NCI-H526 (cell line): Measurements from ENCODE around the gene PUM2.
"Not testable (repeated sequence)": the region's sequence is repeated elsewhere in the genome, so short reads cannot be mapped to it uniquely, and the experiment has no call there.

ENCODE experiments used
- DNase-seq, 2 experiments: peaks; one replicate each; lab custom pipeline; 2025; lab: John Stamatoyannopoulos, UW

The PUM2 gene

DNA sequence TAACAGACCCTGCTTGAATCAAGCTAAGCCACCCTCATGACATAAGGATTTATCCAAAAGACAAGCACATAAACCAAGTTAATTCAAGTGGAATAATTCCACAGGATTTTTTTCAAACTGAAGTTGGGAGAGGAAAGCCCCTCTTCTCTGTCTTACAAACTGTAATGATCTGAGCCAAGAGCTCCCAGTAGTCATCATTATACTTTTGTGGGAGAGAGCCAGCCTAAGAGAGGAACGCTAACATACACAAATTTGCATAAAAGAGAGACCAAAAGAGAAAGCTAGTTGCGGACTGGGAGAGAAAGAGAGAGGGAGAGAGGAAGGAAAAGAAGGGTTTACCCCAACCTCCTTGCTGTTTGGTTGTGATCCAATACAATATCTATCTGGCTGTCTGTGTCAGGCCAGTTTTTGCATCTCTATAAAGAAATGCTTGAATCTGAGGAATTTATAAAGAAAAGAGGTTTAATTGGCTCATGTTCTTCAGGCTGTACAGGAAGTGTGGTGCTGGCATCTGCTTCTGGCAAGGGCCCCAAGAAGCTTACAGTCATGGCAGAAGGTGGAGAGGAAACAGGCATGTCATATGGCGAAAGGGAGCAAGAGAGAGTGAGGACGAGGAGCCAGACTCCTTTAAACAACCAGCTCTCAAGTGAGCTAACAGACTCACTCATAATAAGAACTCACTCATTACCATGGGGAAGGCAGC, 20.8 kb upstream of the PUM2 start:
- DNase-seq, result no peak

DNA sequence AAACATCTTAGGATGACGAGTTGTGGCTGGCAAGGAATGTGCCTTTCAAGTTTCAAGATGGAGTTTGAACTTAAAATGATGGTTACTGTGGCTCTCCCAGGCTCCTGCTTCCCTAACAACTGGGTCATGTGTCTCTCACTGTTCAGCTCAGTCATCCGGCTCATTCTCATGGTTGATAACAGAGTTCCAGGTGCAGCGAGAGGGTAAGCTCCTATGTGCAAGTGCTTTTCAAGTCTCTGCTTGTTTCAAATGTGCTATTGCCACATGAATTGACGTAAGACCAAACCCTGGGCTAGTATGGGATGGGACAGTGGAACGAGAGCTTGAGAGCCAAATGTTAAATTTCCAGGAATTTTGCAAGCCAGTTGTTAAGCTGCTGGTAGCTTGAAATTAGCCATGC, 19.5 kb upstream of the PUM2 start:
- no peak for DNase-seq

DNA sequence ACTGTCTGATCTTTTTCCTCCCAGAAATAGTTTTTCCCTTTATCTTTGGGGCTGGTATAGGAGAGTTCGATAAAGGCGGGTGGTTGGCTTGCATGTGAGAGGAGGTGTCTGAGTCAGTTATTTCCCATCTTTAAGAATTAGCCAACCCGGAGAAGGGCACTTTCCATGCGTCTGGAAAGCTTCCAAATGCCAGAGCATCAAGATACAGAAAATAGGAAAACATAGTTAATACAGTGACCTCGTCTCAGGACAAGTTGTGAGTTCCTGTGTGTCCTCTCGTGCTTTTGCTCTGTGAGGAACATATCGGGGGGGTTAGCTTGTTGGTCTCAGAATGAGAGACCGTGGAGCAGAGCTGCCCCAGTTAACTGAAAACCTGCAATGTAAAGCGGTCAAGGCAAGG, 18.7 kb upstream of the PUM2 start:
- no peak for DNase-seq

DNA sequence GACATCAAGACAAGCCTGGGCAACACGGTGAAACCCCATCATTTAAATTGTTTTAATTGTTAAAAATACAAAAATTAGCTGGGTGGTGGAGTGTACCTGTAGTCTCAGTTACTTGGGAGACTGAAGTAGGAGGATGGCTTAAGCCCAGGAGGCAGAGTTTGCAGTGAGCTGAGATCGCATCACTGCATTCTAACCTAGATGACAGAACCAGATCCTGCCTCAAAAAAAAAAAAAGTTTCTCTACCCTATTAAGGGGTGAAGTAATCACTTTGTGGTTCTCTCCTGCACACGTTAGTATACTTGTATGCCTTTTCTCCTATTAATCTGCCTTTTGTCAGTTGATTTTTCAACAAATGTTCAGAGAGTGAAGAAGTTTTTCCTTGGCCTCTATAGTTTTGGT, 18.1 kb upstream of the PUM2 start:
- no peak for DNase-seq

DNA sequence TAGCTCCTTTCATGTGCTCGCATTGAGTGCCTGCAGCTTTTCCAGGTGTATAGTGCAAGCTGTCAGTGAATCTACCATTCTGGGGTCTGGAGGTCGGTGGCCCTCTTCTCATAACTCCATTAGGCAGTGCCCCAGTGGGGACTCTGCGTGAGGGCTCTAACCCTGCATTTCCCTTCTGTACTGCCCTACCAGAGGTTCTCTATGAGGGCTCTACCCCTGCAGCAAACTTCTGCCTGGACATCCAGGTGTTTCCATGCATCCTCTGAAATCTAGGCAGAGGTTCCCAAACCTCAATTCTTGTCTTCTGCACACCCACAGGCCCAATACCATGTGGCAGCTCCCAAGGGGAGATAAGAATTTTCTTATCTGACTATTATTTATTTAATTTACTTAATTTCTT, 17.3 kb upstream of the PUM2 start:
- not testable (repeated sequence) for DNase-seq

DNA sequence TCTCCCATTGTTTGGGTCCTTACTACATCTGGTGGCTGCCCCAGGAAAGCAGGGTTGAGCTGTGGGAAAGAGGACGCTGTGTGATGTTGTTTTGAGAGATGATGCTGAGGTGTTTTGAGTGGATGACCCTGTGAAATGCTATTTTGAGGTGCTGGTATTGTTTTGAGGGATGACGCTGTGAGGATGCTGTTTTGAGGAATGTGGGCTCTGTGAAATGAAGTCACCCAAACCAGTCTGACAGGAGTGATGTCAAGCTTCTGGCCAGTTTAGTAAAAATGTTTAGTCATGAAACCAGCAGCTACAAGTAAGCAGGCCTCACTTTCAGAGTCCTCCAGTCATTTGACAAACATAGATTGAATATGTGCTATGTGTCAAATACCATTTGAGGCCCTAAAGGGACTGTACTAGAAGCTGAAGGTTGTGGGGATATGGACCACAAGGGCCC, 16.1 kb upstream of the PUM2 start:
- DNase-seq, result no peak

DNA sequence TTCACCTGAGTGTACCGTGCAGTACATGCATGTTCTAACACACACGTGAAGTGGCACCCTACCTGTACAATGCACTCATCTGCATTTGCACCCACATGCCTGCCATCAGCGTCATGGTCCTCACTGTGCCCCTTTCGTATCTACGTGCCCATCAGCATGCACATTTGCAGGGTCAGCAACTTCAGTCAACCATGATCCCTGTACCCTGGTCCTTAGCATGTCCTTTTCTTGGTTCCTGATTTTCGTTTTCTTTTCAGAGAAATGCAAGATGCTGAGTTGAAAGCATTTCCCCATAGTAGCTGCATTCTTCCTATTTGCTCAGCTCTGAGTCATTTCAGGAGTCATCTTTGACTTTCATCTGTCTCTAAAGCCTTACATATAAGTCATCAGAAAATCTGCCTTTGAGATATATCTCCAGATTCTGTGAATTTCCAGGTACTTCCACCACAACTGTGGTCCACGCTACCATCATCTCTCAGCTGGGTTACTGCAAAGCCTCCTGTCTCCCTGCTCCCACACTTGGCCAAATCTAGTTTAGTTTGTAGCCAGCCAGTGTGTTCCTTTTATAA, 14.7 kb upstream of the PUM2 start:
- no peak for DNase-seq

DNA sequence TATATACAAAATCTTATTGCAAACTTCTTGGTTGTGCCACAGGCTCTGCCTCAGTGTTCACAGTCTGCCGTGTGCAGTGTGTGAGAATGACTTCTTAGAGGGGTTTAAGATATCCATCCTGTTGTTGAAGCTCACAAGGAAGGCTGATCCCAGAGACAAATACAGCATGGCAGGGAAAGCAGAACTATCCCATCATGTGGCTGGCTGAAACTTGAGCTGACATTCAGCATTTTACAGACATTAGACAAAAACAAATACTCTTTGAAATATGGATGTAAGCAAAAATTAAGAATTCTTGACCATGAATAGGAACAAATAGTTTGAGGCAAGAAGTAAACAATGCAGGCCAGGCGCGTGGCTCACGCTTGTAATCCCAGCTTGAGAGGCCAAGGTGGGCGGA, 12.9 kb upstream of the PUM2 start:
- DNase-seq, result no peak

DNA sequence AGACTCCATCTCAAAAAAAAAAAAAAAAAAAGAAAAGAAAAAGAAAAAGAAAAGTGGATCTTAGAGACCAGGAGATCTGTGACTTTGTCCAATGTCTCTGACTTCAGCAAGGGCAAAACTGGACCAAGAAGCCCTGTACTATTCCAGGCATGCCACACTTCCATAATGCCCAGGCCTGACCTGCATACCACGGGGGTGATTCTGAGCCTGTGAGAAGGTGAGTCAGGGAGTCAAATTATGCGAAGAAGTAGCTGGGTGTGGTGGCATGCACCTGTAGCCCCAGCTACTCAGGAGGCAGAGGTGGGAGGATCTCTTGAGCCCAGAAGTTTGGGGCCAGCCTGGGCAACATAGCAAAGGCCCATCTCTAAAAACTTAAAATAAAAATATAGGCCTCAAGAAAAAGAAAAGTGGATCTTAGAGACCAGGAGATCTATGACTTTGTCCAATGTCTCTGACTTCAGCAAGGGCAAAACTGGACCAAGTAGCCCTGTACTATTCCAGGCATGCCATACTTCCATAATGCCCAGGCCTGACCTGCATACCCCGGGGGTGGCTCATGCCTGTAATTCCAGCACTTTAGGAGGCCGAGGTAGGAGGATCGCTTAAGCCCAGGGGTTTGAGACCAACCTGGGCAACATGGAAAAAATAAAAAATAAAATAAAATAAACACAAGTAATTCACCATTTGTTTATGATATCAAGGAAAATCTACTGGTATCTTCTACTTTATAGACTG, 12.2 kb upstream of the PUM2 start:
- DNase-seq, result no peak

DNA sequence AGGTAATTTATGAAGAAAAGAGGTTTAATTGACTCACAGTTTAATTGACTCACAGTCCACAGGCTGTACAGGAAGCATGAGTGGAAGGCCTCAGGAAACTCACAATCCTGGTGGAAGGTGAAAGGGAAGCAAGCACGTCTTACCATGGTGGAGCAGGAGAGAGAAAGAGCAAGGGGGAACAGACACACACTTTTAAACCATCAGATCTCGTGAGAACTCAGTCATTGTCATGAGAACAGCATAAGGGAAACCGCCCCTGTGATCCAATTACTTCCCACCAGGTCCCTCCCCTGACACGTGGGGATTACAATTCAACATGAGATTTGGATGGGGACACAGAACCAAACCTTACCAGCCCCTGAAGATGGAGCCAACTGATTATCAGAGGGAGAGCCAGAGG, 11.2 kb upstream of the PUM2 start:
- no peak for DNase-seq

DNA sequence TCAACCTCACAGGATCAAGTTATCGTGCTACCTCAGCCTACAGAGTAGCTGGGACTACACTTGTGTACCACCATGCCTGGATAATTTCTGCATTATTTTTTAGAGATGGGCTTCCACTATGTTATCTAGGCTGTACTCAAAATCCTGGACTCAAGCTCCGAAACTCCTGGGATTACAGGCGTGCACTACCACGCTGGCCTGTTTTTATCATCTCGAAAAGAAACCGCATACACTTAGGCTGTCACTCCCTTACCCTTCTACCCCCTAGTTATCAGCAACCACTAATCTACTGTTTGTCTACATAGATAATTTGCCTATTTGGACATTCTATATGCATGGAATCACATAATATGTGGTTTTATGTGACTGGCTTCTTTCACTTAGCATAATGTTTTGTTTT, 8.5 kb upstream of the PUM2 start:
- peak; percentile 77 to 81 for DNase-seq

DNA sequence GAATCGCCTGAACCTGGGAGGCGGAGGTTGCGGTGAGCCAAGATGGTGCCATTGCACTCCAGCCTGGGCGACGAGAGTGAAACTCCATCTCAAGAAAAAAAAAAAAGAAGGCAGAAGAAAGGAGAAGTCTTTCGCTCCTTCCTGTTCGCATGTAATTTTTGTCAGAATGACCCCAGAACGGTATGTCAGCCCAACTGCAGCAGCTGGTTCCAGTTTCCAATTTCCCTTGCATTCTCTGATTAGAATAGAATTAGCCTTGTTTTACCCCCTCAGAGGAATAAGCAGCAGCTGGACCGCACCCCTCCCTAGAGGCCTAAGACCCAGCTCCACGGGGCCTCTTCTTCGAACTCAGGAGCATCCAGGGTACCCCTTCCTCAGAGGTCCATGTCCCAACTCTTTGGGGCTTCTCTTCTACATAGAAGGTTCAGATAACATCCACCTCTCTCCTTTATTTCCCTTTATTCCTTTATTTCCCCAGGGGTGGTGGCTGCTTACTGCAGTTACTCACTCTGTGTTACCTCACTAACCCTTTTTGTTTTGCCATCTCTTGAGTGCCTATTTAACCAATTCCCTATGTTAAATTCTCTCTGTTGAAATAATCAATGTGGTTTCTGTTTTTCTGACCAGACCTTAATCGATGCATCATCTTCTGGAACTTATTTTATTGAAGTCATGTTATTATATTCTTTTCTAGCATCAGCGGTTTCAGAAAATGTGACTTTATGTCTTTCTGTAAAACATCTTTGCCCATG, 7.2 kb upstream of the PUM2 start:
- no peak for DNase-seq

DNA sequence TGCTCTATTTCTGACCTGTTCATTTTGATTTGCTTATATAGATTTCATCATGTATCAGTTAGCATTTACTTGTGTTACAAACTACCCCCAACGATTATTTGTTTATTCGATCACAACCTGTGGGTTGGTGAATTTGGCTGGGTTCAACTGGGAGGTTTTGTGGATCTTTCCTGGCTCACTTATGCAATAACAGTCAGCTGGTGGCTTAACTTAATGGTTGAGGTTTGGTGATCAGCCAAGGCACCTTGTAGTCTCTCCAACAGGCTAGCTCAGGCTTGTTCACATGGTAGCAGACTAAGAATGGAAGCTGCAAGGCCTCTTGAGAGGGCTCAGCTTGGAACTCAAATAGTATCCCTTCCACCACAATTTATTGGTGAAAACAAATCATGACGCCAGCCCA, 5.4 kb upstream of the PUM2 start:
- no peak for DNase-seq

DNA sequence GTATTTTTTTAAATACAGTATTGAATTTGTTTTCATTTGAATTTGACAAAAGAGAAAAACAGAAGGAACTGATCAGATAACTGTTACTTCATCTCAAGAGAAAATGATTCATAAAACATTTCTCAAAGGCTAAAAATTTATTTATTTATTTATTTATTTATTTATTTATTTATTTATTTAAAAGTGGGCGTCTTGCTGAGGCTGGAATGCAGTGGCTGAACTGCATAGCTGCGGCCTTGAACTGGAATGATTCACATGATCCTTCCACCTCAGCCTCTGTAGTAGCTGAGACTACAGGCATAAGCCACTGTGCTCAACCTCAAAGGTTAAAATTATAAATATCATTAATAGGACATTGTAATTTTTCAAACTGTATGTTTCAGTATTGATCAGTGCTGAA, 4.5 kb upstream of the PUM2 start:
- no peak for DNase-seq

DNA sequence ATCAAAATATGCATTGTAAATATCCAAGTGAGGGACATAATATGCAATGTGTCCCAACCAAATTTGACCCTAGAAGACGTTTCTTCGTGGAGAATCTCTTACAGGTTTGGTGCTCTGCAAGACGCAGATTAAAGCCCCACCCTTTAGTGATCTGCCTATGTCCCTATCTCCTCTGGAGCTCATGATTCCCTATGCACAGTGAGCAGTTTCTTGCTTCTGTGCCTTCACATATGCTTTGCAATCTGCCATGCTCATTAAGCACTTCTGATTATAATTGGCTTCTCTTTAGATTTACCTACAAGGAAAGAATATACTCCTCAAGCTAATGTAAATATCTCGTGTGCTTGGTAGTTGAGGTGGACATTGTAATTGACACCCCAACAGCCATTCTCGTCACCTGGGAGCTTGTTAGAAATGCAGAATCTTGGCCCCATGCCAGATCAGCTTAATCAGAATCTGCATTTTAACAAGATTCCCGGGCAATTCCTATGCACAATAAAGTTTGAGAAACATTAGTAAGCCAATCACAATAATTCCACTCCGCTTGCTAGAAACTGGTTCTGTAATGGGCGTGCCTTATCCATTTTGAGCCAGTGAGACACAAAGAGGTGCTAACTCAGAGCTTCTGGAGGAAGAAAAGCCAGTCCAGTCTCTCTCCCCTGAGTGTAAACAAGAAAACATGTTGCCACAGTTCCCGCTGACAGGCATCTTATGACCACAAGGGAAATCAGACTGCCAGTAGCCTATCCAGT, 2.8 kb upstream of the PUM2 start:
- DNase-seq, result peak in 1 of 2 experiments; percentile 15

DNA sequence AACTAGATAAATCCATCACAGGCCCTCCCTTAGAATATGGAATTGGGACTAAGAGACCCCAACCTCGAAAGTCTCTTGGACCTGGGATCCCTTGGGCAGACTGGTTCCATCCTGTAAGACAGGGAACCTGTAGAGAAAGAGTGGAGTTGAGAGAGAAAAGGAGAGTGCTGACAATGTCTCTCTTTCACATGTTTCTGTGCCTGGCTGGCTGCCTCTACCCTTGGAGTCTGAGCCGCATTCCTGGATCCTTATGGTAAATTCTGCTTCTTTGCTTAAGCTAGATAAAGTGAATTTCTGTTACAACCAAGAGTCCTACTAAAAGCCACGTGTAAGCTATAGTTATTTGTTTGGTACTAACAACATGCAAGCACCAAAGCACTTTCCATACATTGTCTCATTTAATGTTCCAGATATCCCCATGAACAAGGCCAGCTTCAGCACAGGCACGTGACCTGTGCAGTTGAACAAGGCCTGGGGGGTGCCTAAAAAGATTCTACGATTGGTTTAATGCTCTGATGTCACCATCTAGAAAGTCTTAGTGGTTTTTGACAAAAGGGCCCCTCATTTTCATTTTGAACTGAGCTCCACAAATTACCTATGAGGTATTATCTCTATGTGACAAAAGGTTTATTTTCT, 2.1 kb upstream of the PUM2 start:
- no peak for DNase-seq

DNA sequence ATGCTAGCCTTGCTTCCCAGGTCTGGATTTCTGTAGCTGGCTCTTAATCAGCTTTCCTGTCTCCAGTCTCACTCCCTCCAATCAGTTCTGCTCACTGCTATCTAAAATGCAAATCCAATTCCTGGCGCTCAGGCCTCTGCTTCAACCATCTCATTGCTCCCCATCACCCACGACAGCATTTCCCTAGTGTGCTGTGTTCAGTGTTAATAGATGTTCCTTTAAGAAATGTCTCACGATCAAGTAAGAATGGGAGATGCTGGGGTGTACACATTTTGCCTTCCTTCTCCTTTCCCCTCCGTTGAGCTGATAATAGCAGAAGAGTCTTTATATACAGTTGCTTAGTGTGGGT, 1.6 kb upstream of the PUM2 start:
- DNase-seq, result peak in 1 of 2 experiments; percentile 51

DNA sequence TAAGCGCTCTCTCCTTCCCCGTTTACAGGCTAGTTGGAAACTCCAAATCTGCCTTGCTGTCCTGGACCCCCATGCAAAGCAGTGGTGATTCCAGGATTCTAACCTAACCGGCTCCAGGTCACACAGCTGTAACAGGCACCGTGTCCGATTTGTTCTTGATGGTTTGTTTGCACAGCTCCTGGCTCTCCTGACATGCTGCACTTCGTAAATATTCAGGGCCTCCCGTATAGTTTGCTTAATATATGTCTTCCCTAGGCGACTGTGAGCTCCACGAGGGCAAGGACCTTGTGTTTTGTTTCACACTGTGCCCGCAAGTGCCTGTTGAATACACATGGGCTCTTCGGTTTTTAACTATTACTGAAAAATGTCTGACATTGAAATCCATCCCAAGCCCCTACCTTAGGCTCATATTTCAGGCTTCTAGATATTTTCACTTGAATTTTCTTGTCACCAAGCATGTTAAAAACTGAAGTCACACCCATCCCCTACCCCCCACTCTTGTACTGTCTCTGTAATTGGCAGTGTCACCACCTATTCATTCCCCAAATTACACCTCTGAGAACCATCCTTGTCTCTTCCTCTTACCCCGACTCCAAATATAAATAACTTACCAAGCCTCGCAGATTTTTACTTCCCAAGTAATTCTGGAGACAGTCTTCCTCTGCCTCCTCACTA, 1.0 kb upstream of the PUM2 start:
- peak; percentile 79 to 82 for DNase-seq

DNA sequence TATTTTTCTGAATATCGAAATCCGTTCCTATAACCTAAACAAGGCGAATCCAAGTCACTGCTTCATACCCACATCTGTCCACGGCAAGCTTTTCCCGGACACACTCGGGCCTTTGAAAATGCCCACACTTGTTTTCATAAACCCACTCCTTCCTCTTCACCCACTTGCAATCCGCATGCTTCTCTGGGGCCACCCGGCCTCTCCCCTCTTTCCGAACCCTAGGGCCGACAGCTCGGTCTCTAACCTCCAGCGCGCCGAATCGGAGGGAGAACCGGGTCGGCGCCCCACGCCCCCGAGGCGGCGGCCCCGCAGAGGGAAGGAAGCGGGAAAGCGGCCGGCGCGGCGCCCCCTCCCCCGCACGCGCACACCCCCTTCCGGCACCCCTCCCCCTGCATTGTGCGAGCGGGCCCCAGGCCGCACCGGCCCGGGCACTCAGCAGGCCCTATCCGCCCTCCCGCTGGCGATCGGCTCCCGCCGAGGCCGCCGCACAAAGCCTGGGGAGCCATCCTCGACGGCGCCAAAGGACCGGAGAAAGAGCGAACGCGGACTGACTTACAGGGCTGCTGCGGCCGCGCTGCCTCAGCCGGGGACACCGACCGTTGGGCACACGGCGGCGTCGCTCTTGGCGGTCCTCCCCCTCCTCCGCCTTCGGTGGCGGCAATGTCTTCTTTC, 467 bp downstream of the PUM2 start:
- DNase-seq, result peak; percentile 53 to 78

DNA sequence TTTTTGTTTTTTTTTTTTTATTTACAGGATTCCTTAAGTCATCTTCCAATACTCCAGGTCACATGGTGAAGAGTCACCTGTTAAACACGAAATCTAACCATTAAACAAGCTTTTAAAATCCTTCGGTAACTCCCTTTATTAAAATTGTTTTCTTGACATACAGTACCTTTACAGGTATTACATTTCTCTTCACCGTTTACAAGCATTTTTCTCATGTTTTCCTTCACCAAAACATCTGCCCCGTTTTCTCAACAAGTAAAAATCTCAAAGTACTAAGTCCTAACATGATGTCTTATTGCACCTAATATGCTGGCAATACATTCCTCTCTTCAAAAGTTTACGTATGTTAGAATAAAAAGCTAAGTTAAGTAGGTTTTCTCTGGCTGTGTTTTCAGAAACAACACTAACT, 1.1 kb downstream of the PUM2 start:
- DNase-seq, result peak in 1 of 2 experiments; percentile 19
